HepG2 (cell line): ENCODE measurements around the gene EXOC1. TPM values are rescaled to one million over a fixed set of nuclear protein-coding genes. Genes with fewer than 3 reads are reported as not detected.
A peak's percentile ranks its signal among the peaks of the same experiment; 100 is the strongest.

ENCODE experiments used
- ARNT2 ChIP-seq: sonication (generic); formaldehyde crosslinking; IDR thresholded peaks from 2 replicates; pipeline ENCODE4 v1.8.0; 2022; ENCODE audit warnings: mild to moderate bottlenecking, low read depth, missing genetic modification reagents, moderate library complexity
- ELF1 ChIP-seq: sonication (generic); formaldehyde crosslinking; IDR thresholded peaks from 2 replicates; pipeline ENCODE4 v1.4.0; 2020; ENCODE audit warnings: missing genetic modification reagents
- FOXA3 ChIP-seq: IDR thresholded peaks from 2 replicates; pipeline ENCODE4 v1.6.1; 2016; ENCODE audit warnings: missing genetic modification reagents, missing compliant biosample characterization
- KDM2A ChIP-seq: sonication (generic); formaldehyde crosslinking; IDR thresholded peaks from 2 replicates; pipeline ENCODE4 v1.4.0; 2020; ENCODE audit warnings: low read depth, missing genetic modification reagents, borderline replicate concordance
- MAF1 ChIP-seq: sonication (generic); formaldehyde crosslinking; IDR thresholded peaks from 2 replicates; pipeline ENCODE4 v1.5.0; 2020; ENCODE audit warnings: missing genetic modification reagents, borderline replicate concordance
- NRL ChIP-seq: sonication (generic); formaldehyde crosslinking; IDR thresholded peaks from 2 replicates; pipeline ENCODE4 v1.5.0; 2020; ENCODE audit warnings: missing genetic modification reagents, mild to moderate bottlenecking, moderate library complexity, borderline replicate concordance
- PCBP1 ChIP-seq: fragments of 200-400 bp; formaldehyde crosslinking; IDR thresholded peaks from 2 replicates; pipeline ENCODE4 v1.6.1; 2017; ENCODE audit warnings: mild to moderate bottlenecking, low read depth, low read length, borderline replicate concordance
- PHF8 ChIP-seq: sonication (generic); formaldehyde crosslinking; IDR thresholded peaks from 2 replicates; pipeline ENCODE4 v1.5.0; 2020; ENCODE audit warnings: missing genetic modification reagents
- RBM39 ChIP-seq: fragments of 200-400 bp; formaldehyde crosslinking; IDR thresholded peaks from one replicate; pipeline ENCODE4 v1.6.1; 2018; ENCODE audit warnings: antibody characterized with exemption, mild to moderate bottlenecking, low read depth, low read length; ENCODE audit not compliant: poor library complexity, severe bottlenecking
- SIN3A ChIP-seq: IDR thresholded peaks from 2 replicates; pipeline ENCODE4 v1.6.1; 2011; ENCODE audit warnings: low read depth, mild to moderate bottlenecking, control low read depth, low read length, borderline replicate concordance
- SOX13 ChIP-seq, 3 experiments: fragments of 450-650 bp in 1 of 3; sonication (generic) in 1 of 3; formaldehyde crosslinking in 1 of 3; IDR thresholded peaks in 2 of 3; conservative IDR thresholded peaks in 1 of 3; 2 replicates each; pipeline versions ENCODE4 v1.5.0 to v1.6.1; 2016 to 2020; ENCODE audit warnings: antibody characterized with exemption in 1 of 3, mild to moderate bottlenecking in 1 of 3, missing compliant biosample characterization in 1 of 3, missing genetic modification reagents in 1 of 3, moderate library complexity in 1 of 3
- TFDP2 ChIP-seq: sonication (generic); formaldehyde crosslinking; IDR thresholded peaks from 2 replicates; pipeline ENCODE4 v1.4.0; 2020; ENCODE audit warnings: missing genetic modification reagents
- YY1 ChIP-seq: IDR thresholded peaks from 2 replicates; pipeline ENCODE4 v1.6.1; 2011; ENCODE audit warnings: low read length, low read depth, moderate library complexity, mild to moderate bottlenecking; ENCODE audit not compliant: insufficient read depth, insufficient replicate concordance
- ZBTB49 ChIP-seq: sonication (generic); formaldehyde crosslinking; IDR thresholded peaks from 2 replicates; pipeline ENCODE4 v1.4.0; 2020; ENCODE audit warnings: missing genetic modification reagents, borderline replicate concordance
- ZNF136 ChIP-seq: sonication (generic); formaldehyde crosslinking; IDR thresholded peaks from 2 replicates; pipeline ENCODE4 v1.8.1; 2022; ENCODE audit warnings: low read depth, mild to moderate bottlenecking, moderate library complexity, missing genetic modification reagents
- ZNF275 ChIP-seq: sonication (generic); formaldehyde crosslinking; IDR thresholded peaks from 2 replicates; pipeline ENCODE4 v1.8.0; 2022; ENCODE audit warnings: missing genetic modification reagents, mild to moderate bottlenecking, inconsistent platforms, borderline replicate concordance
- ZNF512B ChIP-seq: sonication (generic); formaldehyde crosslinking; IDR thresholded peaks from 2 replicates; pipeline ENCODE4 v1.5.1; 2020; ENCODE audit warnings: missing genetic modification reagents, mild to moderate bottlenecking, borderline replicate concordance
- ZNF567 ChIP-seq: sonication (generic); formaldehyde crosslinking; IDR thresholded peaks from 2 replicates; pipeline ENCODE4 v1.8.1; 2023; ENCODE audit warnings: mild to moderate bottlenecking, missing genetic modification reagents, borderline replicate concordance
- ZSCAN25 ChIP-seq: sonication (generic); formaldehyde crosslinking; IDR thresholded peaks from 2 replicates; pipeline ENCODE4 v1.8.0; 2022; ENCODE audit warnings: mild to moderate bottlenecking, missing genetic modification reagents
- ZSCAN9 ChIP-seq: IDR thresholded peaks from 2 replicates; pipeline ENCODE4 v1.6.1; 2016; ENCODE audit warnings: borderline replicate concordance
- polyA plus RNA-seq, 8 experiments: library from polyadenylated mRNA; depleted of rRNA in 3 of 8; stranded (reverse) in 7 of 8; unstranded in 1 of 8; fragments of >200 nt; fragmentation: Illumina TruSeq in 4 of 8; extraction: Trizol in 4 of 8; gene quantifications; 2 replicates each; pipeline versions ENCODE4 v1.2.1 to v1.2.3, GENCODE V29; 2011 to 2016; ENCODE audit warnings: low read depth in 4 of 8, missing spikeins in 1 of 8, mixed read lengths in 1 of 8; ENCODE audit not compliant: insufficient read depth in 1 of 8
- total RNA-seq, 5 experiments: library from RNA; depleted of rRNA; stranded (reverse); fragments of >200 nt; fragmentation: Illumina TruSeq; extraction: Trizol; gene quantifications; 2 replicates each; pipeline ENCODE4 v1.2.3, GENCODE V29; 2016; ENCODE audit warnings: low read depth in 1 of 5

EXOC1 gene
- total and polyA plus RNA-seq, 2 of the 13 experiments (the other 11 are each of a cell fraction or from before 2014, with no cell fraction given), result 9.1 to 18.4 TPM

GRCh38 chr4:55853484-55854046 is at the start of gene EXOC1 (continued):
- TF ChIP-seq TFDP2 (no peak), ELF1 (CRISPR knock-in tag) (peak; percentile 99), YY1 (peak; percentile 68), ZNF136 (no peak), FOXA3 (0 out of 2 replicates have a peak, but pooled peaks have one; percentile 18), ZBTB49 (CRISPR knock-in tag) (no peak), ZNF512B (no peak), ARNT2 (0 out of 2 replicates have a peak, but pooled peaks have one; percentile 63), SIN3A (peak; percentile 81; the same call in 1 of the 2 replicates), PCBP1 (0 out of 2 replicates have a peak, but pooled peaks have one; percentile 41), PHF8 (CRISPR knock-in tag) (peak; percentile 95), SOX13 (IDR thresholded peaks at IDR 0.05) (no peak), SOX13 (CRISPR knock-in tag; conservative IDR thresholded peaks at IDR 0.05 in 1 of 2, IDR thresholded peaks at IDR 0.05 in 1 of 2) (peak in 1 of 2 experiments; percentile 21; a peak in 1 of 4 replicates), ZSCAN9 (CRISPR knock-in tag) (0 out of 2 replicates have a peak, but pooled peaks have one; percentile 58), ZNF567 (no peak), ZSCAN25 (CRISPR knock-in tag) (no peak), NRL (CRISPR knock-in tag) (peak; percentile 85; the same call in 1 of the 2 replicates), RBM39 (peak; percentile 53), MAF1 (CRISPR knock-in tag) (0 out of 2 replicates have a peak, but pooled peaks have one; percentile 57), KDM2A (peak; percentile 74; the same call in 1 of the 2 replicates), ZNF275 (CRISPR knock-in tag) (0 out of 2 replicates have a peak, but pooled peaks have one; percentile 38)
